HG03558 (cell line): ENCODE measurements around the gene HOXA3.

ENCODE experiments used
- ATAC-seq: cut with Tn5 transposase; IDR thresholded peaks from one replicate; pipeline ENCODE4 v1.9.1; 2021; ENCODE audit warnings: moderate number of reproducible peaks; ENCODE audit not compliant: unreplicated experiment; ENCODE audit errors: extremely low read depth

Gene HOXA3

GRCh38 chr7:27133409-27134231 is 18.8 kb downstream of the HOXA3 start:
- no peak for ATAC-seq

GRCh38 chr7:27132978-27133377 is 19.4 kb downstream of the HOXA3 start:
- ATAC-seq = no peak

- ATAC-seq = no peak
Observed at GRCh38 chr7:27132214-27132613, 20.2 kb downstream of the HOXA3 start.

GRCh38 chr7:27131390-27131819 is 21.0 kb downstream of the HOXA3 start:
- ATAC-seq = no peak

GRCh38 chr7:27130540-27131389 is 21.6 kb downstream of the HOXA3 start, which contains the start of gene HOXA4:
HOXA4 (minus strand) TSS chr7:27130757; CDS start chr7:27130733, 24 bp downstream.
- no peak for ATAC-seq

- no peak for ATAC-seq
Observed at GRCh38 chr7:27129729-27130539, 22.4 kb downstream of the HOXA3 start.

- ATAC-seq = no peak
Observed at GRCh38 chr7:27128776-27129728, 23.3 kb downstream of the HOXA3 start.

GRCh38 chr7:27128034-27128433 is 24.3 kb downstream of the HOXA3 start:
- no peak for ATAC-seq

- no peak for ATAC-seq
Observed at GRCh38 chr7:27126596-27127327, 25.6 kb downstream of the HOXA3 start.

GRCh38 chr7:27125986-27126394 is 26.4 kb downstream of the HOXA3 start:
- ATAC-seq = no peak

GRCh38 chr7:27124902-27125689 is 27.3 kb downstream of the HOXA3 start:
- no peak for ATAC-seq

- ATAC-seq = no peak
Observed at GRCh38 chr7:27124096-27124901, 28.1 kb downstream of the HOXA3 start.

GRCh38 chr7:27123477-27124053 is 28.8 kb downstream of the HOXA3 start:
- no peak for ATAC-seq

GRCh38 chr7:27123007-27123476 is 29.3 kb downstream of the HOXA3 start:
- ATAC-seq = no peak

- ATAC-seq = no peak
Observed at GRCh38 chr7:27122077-27122910, 30.1 kb downstream of the HOXA3 start.

- no peak for ATAC-seq
Observed at GRCh38 chr7:27121684-27122076, 30.7 kb downstream of the HOXA3 start.
